Vagina (tissue), 2 donors: ENCODE results near the gene UCHL1.

Experiments used
- CTCF ChIP-seq, 3 experiments: fragments of 450-650 bp in 2 of 3; fragments of 200-600 bp in 1 of 3; sonication (generic) in 1 of 3; IDR thresholded peaks; one replicate each; pipeline ENCODE4 v1.5.1; 2017 to 2019; ENCODE audit warnings: antibody characterized with exemption in 3 of 3, mild to moderate bottlenecking in 2 of 3, moderate library complexity in 2 of 3
- POLR2A ChIP-seq, 2 donors: fragments of 450-650 bp; IDR thresholded peaks; one replicate each; pipeline ENCODE4 v1.6.1; 2017; ENCODE audit warnings: antibody characterized with exemption in 2 of 2, mild to moderate bottlenecking in 2 of 2, moderate library complexity in 2 of 2

- TF ChIP-seq CTCF (IDR thresholded peaks at IDR 0.05) (no peak), POLR2A (IDR thresholded peaks at IDR 0.05) (no peak)
These were observed 37.2 kb upstream of the UCHL1 start for GRCh38 chr4:41219421-41219950.
